GM15510 (cell line): ENCODE measurements around the gene AKAP4.

ENCODE experiments used
- POLR2A ChIP-seq: IDR thresholded peaks from 3 replicates; pipeline ENCODE4 v1.6.1; 2011; ENCODE audit warnings: borderline replicate concordance; ENCODE audit not compliant: insufficient read length; ENCODE audit errors: extremely low read depth

Gene AKAP4

GRCh38 chrX:50157545-50158135, 43.2 kb downstream of the AKAP4 start:
- no peak for TF ChIP-seq POLR2A

DNA sequence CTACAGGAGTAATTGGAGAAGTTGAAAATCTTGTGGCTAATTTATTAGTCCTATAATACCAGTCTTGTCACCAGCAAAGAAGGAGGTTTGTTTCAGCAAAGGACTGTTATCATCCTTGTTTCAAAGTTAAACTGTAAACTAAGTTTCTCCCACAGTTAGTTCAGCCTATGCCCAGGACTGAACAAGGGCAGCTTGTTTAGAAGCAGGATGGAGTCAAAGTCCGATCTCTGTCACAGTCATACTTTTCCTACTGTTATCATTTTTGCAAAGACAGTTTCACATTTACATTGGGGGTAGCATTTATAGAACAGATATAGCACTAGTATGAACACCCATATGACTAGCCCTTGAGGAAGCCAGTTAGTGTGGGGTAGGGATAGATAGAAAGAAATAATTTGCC, 46.4 kb downstream of the AKAP4 start:
- no peak for TF ChIP-seq POLR2A

- no peak for TF ChIP-seq POLR2A
These were observed 48.4 kb downstream of the AKAP4 start for GRCh38 chrX:50152456-50152855.

DNA sequence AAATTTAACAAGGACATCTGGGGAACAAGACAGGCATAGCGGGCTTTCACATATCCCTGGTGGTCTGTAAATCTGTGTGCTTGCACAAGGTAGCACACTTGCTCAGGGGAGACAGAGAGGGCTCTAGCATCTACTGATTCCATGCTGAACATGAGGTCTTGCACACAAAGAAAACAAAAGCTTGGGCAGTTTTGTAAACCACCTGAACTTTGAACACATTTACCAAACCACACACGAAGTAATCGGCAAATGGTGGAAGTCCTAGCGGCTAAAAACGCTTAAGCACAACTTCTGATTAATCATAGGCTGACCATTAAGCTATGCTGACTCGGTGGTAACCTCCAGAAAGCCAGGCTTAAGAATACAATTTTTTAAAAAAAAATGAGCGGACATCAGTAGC, 52.8 kb downstream of the AKAP4 start:
- TF ChIP-seq POLR2A: no peak
